Right lobe of liver (tissue), 6 donors: ENCODE data around the gene SH3PXD2A. TPM values are rescaled to one million over a fixed set of nuclear protein-coding genes. Genes with fewer than 3 reads are reported as not detected.

ENCODE experiments used
- ATAC-seq, 4 donors: fragments of 200-7000 bp; cut with Tn5 transposase; one replicate each; pipeline ENCODE4 v1.9.1; 2020; ENCODE audit warnings: mild to moderate bottlenecking in 4 of 4, moderate library complexity in 4 of 4
- DNase-seq, 3 donors: peaks; one replicate each; pipeline ENCODE4 v3.0.0-alpha.2; 2020
- H3K27ac ChIP-seq, 3 donors: fragments of 200-600 bp; one replicate each; pipeline ENCODE4 v1.8.0; 2022
- H3K27me3 ChIP-seq, 2 donors: fragments of 200-600 bp; one replicate each; pipeline ENCODE4 v1.8.0; 2022
- H3K36me3 ChIP-seq, 4 donors: fragments of 200-600 bp; sonication (generic) in 1 of 4; one replicate each; pipeline versions ENCODE4 v1.5.1 to v1.8.0; 2017 to 2022; ENCODE audit warnings: control low read depth in 1 of 4
- H3K4me1 ChIP-seq, 4 donors: fragments of 200-600 bp; sonication (generic) in 1 of 4; one replicate each; pipeline versions ENCODE4 v1.5.1 to v1.8.0; 2017 to 2022; ENCODE audit warnings: control low read depth in 1 of 4
- H3K4me3 ChIP-seq, 3 donors: fragments of 200-600 bp; one replicate each; pipeline ENCODE4 v1.8.0; 2022
- H3K9me3 ChIP-seq, 4 donors: fragments of 200-600 bp; sonication (generic) in 1 of 4; one replicate each; pipeline versions ENCODE4 v1.5.1 to v1.8.0; 2017 to 2022; ENCODE audit warnings: control low read depth in 1 of 4
- CTCF ChIP-seq, 4 donors: fragments of 200-600 bp in 3 of 4; fragments of 450-650 bp in 1 of 4; IDR thresholded peaks; one replicate each; pipeline versions ENCODE4 v1.5.1 to v1.8.0; 2016 to 2022; ENCODE audit warnings: antibody characterized with exemption in 4 of 4, mild to moderate bottlenecking in 2 of 4
- POLR2A ChIP-seq: fragments of 450-650 bp; IDR thresholded peaks from one replicate; pipeline ENCODE4 v1.6.1; 2017; ENCODE audit warnings: antibody characterized with exemption, mild to moderate bottlenecking
- WGBS: methylation state at CpG from one replicate; pipeline ENCODE4 v1.1.6; 2018; ENCODE audit warnings: low coverage, low lambda C conversion rate; ENCODE audit not compliant: insufficient coverage; ENCODE audit errors: missing lambda C conversion rate; 5-methylcytosine and 5-hydroxymethylcytosine counted together
- intact Hi-C, 2 donors: fragments of 100-400 bp; cut with DNase I; formaldehyde crosslinking; loops; one replicate each; pipeline versions ENCODE4 v1.11.2 to v1.14.1; 2022
- total RNA-seq, 6 experiments: library from RNA; depleted of rRNA in 2 of 6; stranded (reverse); fragments of >200 nt in 2 of 6; fragmentation: NEBNext Ultra II Directional in 3 of 6; extraction: Animal tissue kit (Norgen Biotek cat#: 25700) in 3 of 6; gene quantifications; one replicate each; pipeline versions ENCODE4 v1.1.0 to v1.2.4, GENCODE V29; 2016 to 2023
- donor health status: DM: no; HTN: yes; CAD: no.
- donor health status: DM: no; HTN: no; CAD: no.
- donor health status: DM: no; HTN: no; CAD: no.
- donor health status: DM: no; HTN: yes; CAD: no.
- donor health status: DM: no; HTN: yes; CAD: no.

Gene SH3PXD2A
- total RNA-seq, 6 experiments from 2014 or later: 3.0 to 38.3 (median 10.0) TPM

- peaks cover 2 to 69% (median 31%) of the 10 kb centered on the region in 4 donors for H3K4me1 ChIP-seq
- peak; percentile 12 for TF ChIP-seq POLR2A
- TF ChIP-seq CTCF (IDR thresholded peaks at IDR 0.05): no peak
- WGBS: 16% methylated on average over 8 of the region's 10 CpGs
- intact Hi-C loops: no loop called here
- peak overlapping the region in 1 of 3 donors; percentile 11 for H3K4me3 ChIP-seq
- peaks cover 0 to 6% (median 0%) of the 10 kb centered on the region in 4 donors for H3K36me3 ChIP-seq
- DNase-seq: peak; percentile 51 to 93 (median 89)
- H3K27me3 ChIP-seq: no peaks in the 10 kb centered on the region
- no peaks in the 10 kb centered on the region for H3K9me3 ChIP-seq
- peak overlapping the region; percentile 33 to 94 (median 85) for H3K27ac ChIP-seq
- ATAC-seq: peak; percentile 68 to 83 (median 78)
Measured at GRCh38 chr10:103651783-103652476, 203.4 kb downstream of the SH3PXD2A start.

- peak overlapping the region in 2 of 3 donors; percentile 85 to 94 for H3K27ac ChIP-seq
- H3K4me1 ChIP-seq: peaks cover 2 to 69% (median 31%) of the 10 kb centered on the region in 4 donors
- H3K27me3 ChIP-seq: no peaks in the 10 kb centered on the region
- peak in 2 of 4 donors; percentile 2 to 5 for ATAC-seq
- DNase-seq: no peak
- H3K4me3 ChIP-seq: no peak overlapping the region
- peaks cover 0 to 6% (median 0%) of the 10 kb centered on the region in 4 donors for H3K36me3 ChIP-seq
- WGBS: 50% methylated on average over 1 of the region's 1 CpG
- TF ChIP-seq POLR2A (no peak), CTCF (IDR thresholded peaks at IDR 0.05) (no peak)
- no peaks in the 10 kb centered on the region for H3K9me3 ChIP-seq
- intact Hi-C loops: no loop called here
Measured at GRCh38 chr10:103651333-103651732, 204.0 kb downstream of the SH3PXD2A start.

- TF ChIP-seq POLR2A (no peak), CTCF (IDR thresholded peaks at IDR 0.05) (no peak)
- no peaks in the 10 kb centered on the region for H3K27me3 ChIP-seq
- WGBS: 74% methylated on average over 5 of the region's 11 CpGs
- peak overlapping the region in 2 of 3 donors; percentile 62 to 94 for H3K27ac ChIP-seq
- H3K9me3 ChIP-seq: no peaks in the 10 kb centered on the region
- DNase-seq (no peak), ATAC-seq (no peak)
- no peak overlapping the region for H3K4me3 ChIP-seq
- peaks cover 2 to 65% (median 31%) of the 10 kb centered on the region in 4 donors for H3K4me1 ChIP-seq
- intact Hi-C loops: no loop called here
- H3K36me3 ChIP-seq: peaks cover 0 to 6% (median 0%) of the 10 kb centered on the region in 4 donors
Measured at GRCh38 chr10:103649654-103650423, 205.5 kb downstream of the SH3PXD2A start.

GRCh38 chr10:103648636-103649532, 206.5 kb downstream of the SH3PXD2A start:
- 42% methylated on average over 10 of the region's 18 CpGs for WGBS
- ATAC-seq (peak; percentile 51 to 66 (median 60)), DNase-seq (peak in 2 of 3 donors; percentile 90 to 96)
- peaks cover 0 to 6% (median 0%) of the 10 kb centered on the region in 4 donors for H3K36me3 ChIP-seq
- no peak overlapping the region for H3K4me3 ChIP-seq
- peaks cover 2 to 59% (median 31%) of the 10 kb centered on the region in 4 donors for H3K4me1 ChIP-seq
- intact Hi-C loops: no loop called here
- TF ChIP-seq POLR2A (no peak), CTCF (IDR thresholded peaks at IDR 0.05) (no peak)
- H3K27me3 ChIP-seq: no peaks in the 10 kb centered on the region
- no peaks in the 10 kb centered on the region for H3K9me3 ChIP-seq
- peak overlapping the region in 2 of 3 donors; percentile 62 to 94 for H3K27ac ChIP-seq
